Stomach (tissue), 4 donors: ENCODE measurements around the gene NIPAL1.
"Not testable (repeated sequence)": the region's sequence is repeated elsewhere in the genome, so short reads cannot be mapped to it uniquely, and the experiment has no call there.

Experiments
- EP300 ChIP-seq: sonication (generic); formaldehyde crosslinking; IDR thresholded peaks from one replicate; pipeline ENCODE4 v1.6.1; 2017; ENCODE audit warnings: antibody characterized with exemption
- POLR2AphosphoS5 ChIP-seq, 3 donors: sonication (generic); formaldehyde crosslinking; IDR thresholded peaks; one replicate each; pipeline ENCODE4 v1.6.1; 2016; ENCODE audit warnings: antibody characterized with exemption in 3 of 3
- TF ChIP-seq, protein P1 (sequence below), 7 experiments: fragments of 450-650 bp in 4 of 7; fragments of 200-600 bp in 3 of 7; sonication (generic) in 3 of 7; IDR thresholded peaks; one replicate each; pipeline ENCODE4 v1.5.1; 2016 to 2019; ENCODE audit warnings: antibody characterized with exemption in 7 of 7, control low read depth in 2 of 7, mild to moderate bottlenecking in 1 of 7

- not testable (repeated sequence) for TF ChIP-seq EP300; POLR2AphosphoS5 (IDR thresholded peaks at IDR 0.05)
- TF ChIP-seq, protein P1, sequence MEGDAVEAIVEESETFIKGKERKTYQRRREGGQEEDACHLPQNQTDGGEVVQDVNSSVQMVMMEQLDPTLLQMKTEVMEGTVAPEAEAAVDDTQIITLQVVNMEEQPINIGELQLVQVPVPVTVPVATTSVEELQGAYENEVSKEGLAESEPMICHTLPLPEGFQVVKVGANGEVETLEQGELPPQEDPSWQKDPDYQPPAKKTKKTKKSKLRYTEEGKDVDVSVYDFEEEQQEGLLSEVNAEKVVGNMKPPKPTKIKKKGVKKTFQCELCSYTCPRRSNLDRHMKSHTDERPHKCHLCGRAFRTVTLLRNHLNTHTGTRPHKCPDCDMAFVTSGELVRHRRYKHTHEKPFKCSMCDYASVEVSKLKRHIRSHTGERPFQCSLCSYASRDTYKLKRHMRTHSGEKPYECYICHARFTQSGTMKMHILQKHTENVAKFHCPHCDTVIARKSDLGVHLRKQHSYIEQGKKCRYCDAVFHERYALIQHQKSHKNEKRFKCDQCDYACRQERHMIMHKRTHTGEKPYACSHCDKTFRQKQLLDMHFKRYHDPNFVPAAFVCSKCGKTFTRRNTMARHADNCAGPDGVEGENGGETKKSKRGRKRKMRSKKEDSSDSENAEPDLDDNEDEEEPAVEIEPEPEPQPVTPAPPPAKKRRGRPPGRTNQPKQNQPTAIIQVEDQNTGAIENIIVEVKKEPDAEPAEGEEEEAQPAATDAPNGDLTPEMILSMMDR (IDR thresholded peaks at IDR 0.05), result not testable (repeated sequence)
Measured at GRCh38 chr4:47992475-47992874, 24.1 kb upstream of the NIPAL1 start.
